Hematopoietic multipotent progenitor cell treated with erythropoietin and hydrocortisone succinate and interleukin-3 and kit ligand, for 15 days (in vitro differentiated cells): Measurements from ENCODE around the gene NEMF.
"Not testable (repeated sequence)": the region's sequence is repeated elsewhere in the genome, so short reads cannot be mapped to it uniquely, and the experiment has no call there.

Experiments used
- DNase-seq: peaks from one replicate; pipeline ENCODE4 v3.0.0-alpha.2; 2015; ENCODE audit warnings: low spot score

The NEMF gene

DNA sequence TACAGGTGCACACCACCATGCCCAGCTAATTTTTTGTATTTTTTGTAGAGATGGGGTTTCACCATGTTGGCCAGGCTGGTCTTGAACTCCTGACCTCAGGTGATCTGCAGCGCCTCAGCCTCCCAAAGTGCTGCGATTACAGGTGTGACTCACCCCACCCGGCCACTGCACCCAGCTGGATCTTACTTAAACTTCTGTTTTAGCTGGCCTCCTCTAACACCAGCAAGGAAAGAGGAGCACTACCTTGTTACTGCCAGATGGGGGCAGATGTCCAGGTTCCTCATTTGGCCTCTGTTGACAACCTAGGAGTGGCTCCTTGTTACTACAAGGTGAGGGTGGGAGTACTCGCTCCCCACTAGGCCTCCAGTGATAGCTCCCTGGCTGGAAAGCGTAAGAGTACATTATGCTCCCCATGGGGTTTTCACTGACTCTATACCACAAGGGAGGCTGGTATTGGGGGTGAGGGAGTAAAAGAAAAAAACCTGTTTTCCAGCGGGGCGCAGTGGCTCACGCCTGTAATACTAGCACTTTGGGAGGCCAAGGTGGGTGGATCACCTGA is 27.1 kb upstream of the NEMF start:
- DNase-seq = peak; percentile 83

DNA sequence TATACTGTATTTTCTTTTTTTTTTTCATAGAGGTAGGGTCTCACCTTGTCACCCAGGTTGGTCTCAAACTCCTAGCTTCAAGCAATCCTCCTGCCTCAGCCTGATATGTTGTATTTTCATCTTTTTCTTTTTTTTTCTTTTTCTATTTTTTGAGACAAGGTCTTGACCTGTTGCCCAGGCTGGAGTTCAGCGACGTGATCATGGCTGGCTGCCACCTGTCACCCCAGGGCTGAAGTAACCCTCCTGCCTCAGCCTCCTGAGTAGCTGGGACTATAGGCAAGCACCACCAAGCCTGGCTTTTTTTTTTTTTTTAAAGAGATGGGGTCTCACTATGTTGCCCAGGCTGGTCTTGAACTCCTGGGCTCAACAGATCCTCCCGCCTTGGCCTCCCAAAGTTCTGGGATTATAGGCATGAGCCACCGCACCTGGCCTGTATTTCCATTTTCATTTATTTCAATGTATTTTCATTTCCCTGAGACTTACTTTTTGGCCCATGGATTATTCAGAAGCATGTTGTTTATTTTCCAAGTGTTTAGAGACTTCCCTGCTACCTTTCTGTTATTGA is 24.1 kb upstream of the NEMF start:
- DNase-seq = no peak

DNA sequence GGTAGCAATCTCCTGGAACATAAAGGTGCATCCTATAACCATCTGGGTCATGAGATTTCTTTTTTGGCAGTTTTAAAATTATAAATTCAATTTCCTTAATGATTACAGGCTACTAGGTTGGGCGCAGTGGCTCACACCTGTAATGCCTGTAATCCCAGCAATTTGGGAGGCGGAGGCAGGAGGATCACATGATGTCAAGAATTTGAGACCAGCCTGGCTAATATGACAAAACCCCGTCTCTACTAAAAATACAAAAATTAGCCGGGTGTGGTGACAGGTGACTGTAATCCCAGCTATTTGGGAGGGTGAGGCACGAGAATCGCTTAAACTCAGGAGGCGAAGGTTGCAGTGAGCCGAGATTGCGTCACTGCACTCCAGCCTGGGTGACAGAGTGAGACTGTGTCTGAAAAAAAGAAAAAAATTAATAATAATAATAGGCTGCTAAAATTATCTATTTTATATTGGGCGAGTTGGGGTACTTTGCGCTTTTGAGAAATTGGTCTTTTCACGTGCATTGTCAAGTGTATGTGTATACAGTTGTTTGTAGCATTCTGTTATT is 23.1 kb upstream of the NEMF start:
- no peak for DNase-seq

DNA sequence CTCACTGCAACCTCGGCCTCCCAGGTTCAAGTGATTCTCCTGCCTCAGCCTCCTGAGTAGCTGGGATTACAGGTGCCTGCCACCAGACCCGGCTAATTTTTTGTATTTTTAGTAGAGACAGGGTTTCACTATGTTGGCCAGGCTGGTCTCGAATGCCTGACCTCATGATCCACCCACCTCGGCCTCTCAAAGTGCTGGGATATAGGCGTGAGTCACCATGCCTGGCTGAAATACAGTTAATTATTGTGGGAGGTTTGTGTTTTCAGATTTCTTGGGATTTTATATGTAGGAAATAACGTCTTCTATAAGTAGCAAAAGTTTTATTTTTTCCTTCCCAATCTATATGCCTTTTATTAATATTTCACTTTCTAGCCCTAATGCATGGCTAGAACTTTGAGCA is 21.0 kb upstream of the NEMF start:
- DNase-seq = not testable (repeated sequence)

DNA sequence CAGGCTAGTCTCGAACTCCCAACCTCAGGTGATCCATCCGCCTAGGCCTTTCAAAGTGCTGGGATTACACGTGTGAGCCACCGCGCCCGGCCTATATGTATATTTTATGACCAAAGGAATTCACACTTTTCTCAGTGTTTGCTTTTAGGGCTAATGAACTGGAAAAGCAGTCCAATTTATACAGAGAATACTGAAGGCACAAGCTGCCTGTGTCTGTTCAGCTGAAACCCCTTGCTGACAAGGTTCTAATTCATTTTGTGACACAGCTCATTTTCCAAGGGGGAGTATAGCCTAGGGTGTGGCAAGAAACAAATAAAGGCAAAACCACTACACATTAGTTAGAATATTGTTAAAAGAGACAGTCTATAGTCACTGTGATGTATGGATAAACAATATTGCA is 18.3 kb upstream of the NEMF start:
- no peak for DNase-seq

DNA sequence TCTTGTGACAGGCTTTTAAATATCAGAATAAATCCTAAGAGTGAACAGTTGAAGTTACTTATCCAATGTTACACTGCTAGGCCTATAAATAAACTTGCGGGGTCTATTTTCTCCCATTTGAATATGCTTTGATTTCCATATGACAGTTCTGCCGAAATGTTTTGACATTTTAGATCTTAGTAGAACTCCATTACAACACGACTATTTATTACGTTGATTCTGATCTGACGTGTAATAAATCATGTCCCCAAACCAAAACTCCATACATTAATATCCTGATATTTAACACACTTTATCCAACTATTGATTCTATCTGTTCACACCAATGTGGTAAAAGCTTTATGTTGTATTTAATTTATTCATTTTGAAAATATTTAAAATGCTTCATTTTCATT is 16.1 kb upstream of the NEMF start:
- DNase-seq = no peak

DNA sequence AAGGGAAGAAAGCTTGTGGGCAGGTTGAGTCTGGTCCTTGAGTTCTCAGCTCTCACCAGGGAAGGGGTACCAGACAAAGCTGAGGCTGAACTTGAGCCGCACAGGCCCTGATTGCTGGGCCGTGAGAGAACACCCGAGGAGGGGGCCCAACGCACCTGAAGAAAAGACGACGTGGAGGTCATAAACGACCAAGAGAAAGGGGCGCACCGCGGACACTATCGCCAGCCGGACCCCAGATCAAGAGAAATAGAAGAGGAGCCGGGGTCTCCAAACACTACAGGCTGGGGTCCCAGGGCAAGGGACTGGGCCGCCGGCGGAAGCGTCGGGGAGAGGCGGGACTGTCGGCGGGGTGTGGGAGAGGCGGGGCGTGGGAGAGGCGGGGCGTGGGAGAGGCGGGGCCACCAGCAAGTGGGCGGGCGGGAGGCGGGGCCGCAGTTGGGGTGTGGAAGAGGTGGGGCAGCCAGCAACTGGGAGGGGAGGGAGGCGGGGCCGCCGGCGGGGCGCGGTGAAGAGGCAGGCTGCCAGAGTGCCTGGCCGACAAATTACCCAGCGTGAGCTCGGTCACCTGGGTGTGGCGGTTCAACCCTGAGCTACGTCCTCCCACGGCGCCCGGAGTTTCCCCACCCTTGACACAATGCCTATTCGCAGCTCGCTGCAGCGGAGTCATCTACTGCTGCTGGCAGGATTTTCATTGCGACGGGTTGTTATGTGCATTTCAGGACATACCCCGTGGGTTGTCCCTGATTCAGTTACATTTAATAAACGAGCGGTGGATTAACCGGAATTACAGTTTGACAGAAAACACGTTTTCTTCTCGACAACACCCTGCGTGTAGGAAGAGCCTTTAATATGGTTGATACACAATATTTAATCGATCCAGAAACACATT is 15.5 kb upstream of the NEMF start:
- peak; percentile 95 for DNase-seq

DNA sequence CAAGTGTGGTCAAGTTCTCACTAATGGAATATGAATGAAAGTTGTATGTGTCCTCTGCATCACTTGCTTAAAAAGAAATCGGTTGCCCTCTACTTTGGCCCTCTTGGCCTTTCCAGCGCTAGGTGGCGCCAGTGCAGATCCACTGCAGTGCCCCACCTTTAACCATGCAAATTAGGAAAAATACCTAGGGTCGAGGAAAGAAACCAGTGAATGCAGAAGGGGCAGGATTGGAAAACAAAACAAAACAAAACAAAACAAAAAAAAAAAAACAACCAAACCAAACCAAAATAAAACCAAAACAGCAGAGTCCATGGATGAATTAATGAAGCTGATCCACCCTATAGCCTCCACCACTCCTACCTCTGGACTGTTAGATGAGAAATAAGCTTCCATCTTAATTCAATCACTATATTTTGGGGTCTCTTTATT is 12.9 kb upstream of the NEMF start:
- peak; percentile 84 for DNase-seq

DNA sequence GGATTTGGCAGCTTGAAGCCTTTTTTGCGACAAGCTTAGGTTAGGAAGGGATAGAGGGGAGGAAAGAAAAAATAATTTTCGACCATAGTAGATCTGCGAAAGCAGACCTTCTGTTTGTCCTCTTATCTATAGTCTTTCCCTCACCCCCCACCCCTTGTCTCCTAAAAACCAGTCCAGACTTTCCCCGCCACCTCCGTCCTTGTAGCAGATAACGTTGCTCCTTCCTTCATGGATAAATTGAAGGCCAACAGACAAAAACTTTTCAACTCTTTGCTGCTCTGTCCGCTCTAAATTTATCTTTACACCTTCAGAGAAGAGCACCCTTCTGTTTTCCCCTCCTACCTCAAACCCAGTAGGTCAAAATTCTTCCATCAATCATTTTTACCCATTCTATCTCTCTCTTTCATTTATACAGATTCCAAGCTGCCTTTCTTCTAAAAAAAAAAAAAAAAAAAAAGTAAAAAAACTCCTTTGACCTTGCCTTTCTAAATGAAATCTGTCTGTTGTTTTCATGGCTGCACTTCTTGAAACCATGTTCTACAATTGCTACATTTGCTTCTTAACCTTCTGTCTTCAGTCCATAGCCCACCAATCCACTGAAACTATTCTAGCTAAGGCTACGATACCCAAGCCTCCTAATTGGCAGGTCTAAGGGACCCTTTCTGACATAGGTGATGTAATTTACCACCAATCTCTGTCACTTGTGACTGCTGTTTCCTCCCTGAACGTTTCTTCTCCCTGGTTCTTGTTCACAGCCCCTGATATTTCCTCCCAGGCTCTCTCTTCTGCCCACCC is 11.1 kb upstream of the NEMF start:
- peak; percentile 44 for DNase-seq

DNA sequence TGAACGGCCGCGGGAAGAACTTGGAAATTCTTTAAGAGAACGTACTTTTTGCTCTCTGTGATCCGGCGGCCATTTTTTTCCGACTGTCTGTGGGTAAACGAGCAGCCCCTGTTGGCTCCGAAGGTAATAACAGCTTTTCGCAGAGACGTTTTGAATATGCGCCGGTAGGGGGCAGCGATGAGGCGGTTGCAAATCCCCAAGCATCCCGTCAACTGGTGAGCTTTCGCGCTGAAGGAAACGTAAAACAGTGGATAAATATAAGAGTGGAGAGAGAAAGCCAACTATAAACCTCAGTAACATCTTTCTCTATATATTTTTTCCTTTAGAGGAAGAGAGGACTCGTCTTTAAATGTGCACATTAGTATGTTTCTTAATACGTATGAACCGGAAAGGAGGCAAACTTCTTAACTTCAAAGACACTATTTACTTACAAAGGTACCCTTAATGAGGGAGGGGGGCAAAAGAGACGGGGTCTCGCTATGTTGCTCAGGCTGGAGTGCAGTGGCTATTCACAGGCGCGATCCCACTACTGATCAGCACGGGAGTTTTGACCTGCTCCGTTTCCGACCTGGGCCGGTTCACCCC is 9.6 kb upstream of the NEMF start:
- DNase-seq = peak; percentile 91

DNA sequence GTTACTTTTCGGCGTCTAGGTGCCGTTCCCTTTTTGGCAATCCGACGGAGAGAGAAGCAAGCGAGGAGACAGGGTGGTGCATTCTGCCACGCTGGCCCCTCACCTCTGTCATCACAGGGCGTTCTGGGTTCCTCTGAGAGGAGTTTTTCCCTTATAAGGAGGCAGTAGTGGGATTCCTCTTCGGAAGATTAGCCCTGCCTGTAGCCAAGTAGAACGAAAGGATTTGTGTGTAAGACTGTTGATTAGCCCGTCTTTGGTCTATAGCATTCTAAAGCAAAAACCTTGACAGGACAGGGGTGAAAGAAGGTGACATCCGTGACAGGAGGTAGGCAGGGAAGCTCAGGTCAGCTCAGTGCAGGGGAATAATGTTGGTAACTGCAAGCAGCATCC is 9.1 kb upstream of the NEMF start:
- DNase-seq = peak; percentile 63

DNA sequence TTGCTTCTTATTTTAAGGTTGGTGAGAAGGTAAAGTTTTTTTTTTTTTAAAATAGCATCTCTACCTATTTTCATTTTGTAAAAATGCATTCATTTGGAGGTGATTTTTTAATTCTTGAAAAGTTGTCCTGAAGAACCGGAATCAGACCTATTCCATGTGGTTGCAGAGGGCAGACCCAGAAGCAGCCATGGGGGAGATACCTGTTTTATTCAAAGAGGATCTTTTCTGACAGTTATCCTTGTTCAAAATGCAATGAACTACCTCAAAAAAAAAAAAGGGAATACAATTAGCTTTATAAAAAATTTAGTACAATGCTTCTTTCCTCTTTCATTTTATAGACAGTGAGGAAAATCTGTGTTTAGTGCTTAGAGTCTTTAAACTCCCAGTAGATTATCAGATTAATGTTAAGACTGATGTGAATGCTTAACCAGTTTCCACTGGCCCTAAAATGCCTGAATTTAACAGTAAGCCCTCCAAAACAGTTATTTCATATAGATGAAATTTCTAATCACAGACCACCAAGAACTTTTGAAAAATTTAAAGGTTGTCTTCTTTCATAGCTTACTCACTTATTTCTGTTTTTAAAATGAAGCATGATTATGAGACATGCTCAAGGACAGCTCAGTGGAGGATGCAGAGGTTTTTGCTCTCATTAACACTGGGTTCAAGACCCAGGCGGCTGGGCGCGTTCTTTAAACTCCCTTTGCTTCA is 8.6 kb upstream of the NEMF start:
- DNase-seq = no peak

DNA sequence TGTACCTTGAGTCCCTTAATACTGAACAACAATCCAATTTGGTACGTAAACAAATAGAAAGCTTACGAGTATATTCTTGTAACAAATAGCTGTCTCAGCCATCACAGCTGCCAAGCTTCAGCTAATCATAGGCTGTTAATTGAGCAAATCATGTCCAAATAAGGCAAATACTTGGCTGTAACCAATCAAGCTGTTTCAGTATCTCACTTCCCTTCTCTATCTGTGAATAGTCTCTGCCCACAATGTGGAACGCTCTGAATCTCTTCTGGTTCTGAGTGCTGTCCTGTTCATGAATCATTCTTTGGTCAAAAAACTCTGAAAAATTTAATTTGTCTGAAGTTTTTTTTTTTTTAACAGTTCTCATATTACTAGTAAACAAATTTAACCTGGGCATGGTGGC is 5.8 kb upstream of the NEMF start:
- DNase-seq = no peak

DNA sequence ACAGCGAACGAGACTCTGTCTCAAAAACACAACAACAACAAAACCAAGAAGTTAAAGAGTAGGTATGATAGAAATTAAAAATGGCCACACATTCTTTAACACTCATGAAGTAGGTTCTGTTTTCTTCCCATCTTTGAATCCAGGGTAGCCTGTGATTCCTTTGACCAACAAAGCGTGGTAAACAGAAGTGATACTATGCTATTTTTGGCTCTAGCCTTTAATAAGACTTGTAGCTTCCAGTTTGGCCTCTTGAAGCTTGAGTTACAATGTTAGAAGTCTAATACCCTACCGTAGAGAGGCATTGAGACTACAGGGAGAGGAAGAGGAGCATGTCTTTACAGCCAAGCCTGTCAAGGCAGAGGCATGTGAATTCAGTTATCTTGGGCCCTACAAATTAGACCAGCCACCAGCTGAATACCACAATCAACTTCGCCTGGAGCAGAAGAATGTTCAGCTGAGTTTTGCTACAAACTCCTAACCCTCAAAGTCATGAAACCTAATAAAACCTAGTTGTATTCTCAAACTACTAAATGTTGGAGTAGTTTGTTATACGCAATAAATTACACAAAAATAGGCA is 4.9 kb upstream of the NEMF start:
- no peak for DNase-seq

DNA sequence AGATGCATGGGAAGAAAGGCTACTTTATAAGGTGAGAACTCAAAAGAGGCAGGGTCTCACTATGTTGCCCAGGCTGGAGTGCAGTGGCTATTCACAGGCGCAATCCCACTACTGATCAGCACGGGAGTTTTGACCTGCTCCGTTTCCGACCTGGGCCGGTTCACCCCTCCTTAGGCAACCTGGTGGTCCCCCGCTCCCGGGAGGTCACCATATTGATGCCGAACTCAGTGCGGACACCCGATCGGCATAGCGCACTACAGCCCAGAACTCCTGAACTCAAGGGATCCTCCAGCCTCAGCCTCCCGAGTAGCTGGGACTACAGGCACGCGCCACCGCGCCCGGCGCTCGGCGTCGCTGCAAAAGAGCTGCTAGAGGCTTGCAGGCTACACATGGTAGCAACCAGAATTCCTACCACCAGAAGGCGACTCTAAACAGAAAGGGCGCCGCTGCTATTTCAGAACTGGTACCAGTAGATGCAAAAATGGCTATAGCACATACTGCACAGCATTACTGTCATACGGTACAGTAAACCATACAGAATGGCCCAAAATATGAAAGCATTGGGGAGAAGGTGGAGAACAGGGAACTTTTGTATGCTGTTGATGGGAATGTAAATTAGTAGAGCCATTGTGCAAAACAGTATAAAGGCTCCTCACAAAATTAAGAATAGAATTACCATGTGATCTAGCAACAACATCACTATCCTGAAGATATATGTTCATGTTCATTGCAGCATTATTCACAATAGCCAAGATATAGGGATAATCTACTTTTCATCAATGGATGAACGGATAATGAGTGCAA is 1.2 kb upstream of the NEMF start:
- DNase-seq = peak; percentile 71

DNA sequence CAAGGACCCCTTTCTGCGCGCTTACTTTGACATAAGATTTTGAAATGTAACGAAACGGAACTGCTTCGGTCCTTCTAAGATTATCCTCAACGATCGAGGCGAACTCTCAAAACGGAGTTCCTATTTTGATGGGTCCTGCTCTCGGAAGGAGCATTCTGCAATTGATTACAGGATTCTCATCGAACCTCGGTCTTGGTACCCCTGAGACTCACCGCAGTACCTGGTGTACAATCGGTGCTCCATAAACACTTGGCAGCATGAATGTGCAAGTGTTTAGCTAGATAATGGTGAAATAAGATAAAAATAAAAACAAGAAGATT is 530 bp upstream of the NEMF start:
- DNase-seq = no peak

DNA sequence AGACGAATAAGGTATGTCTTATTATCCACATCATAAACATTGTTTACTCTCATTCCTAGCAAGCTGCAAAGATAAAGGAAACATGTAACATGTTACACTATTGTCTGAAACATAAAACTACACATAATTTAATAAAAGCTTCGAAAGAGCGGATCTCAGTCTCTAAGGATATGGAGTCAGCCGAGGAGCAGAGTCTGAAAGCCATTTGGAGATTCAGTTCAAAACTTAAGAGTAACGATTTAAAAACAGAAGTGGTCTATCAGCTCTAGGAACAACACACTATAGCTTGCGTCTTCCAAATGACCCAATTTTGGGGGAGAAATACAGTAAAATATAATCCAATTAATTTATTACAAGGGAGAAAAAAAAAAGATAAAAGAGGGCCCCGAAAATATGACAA is 775 bp downstream of the NEMF start:
- DNase-seq = peak; percentile 21

DNA sequence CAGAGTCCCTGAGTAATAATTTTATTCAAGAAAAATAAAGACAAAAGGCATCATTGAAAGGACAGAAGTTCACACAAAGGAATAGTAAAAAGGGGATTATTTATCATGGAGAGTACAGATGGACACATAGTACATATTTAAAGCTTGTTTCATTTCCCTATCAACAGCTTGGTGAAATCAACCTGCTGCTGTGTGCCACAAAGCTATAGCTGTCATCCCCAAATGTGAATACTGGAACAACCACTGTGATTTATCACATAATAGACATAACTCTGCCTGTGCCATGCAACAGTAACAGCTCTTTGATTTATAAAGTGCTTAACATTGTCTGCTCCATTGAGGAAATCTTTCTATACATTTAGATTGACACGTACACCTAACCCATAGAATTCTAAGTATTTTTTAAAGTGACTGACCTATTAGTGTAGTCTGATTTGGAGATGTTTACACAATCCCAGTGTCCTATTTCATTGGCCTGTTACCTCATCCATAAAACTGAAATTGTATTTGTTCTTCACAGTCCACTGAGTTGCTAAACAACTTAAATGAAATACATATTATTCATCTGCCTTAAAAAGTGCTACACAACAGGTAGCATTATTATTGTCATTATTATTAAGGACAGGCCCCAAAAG is 3.3 kb downstream of the NEMF start:
- DNase-seq = no peak

DNA sequence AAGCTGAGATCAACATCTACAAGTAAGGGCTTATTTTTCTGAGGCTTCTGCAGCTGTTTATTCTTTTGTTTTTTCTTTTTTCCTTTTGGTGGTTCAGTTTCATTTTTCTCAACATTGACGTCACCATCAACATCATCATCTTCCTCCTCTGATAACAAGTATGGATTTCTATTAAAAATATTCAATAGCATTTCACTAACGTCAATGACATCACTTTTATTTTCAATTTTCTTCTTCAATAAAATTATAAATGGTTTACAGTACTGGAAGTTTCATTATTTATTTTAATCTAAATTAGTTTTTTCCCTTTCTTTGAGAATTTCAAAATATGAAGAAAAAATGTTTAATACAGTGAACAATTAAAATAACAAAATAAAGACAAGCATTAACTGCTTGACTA is 23.9 kb downstream of the NEMF start:
- DNase-seq = no peak

DNA sequence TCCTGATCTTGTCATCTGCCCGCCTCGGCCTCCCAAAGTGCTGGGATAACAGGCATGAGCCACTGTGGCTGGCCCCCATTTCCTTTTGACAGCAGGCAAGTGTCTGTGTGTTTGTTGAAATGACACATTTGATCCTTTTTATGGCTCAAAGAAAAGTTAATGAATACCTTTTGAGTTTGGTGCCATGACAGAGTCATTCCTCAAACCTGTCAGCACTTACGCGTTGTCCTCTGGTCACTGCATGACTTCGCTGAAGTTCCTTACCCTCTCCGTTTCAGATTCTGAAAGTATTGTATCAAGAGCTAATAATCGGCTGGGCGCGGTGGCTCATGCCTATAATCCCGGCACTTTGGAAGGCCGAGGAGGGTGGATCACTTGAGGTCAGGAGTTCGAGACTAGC is 32.4 kb downstream of the NEMF start:
- no peak for DNase-seq
